ENCODE results near the gene STRIP2. TPM values are rescaled to one million over a fixed set of nuclear protein-coding genes. Genes with fewer than 3 reads are reported as not detected.

STRIP2 gene
- polyA plus RNA-seq, 1 donor from 2014 or later = 7.4 TPM

GRCh38 chr7:129495987-129496386, 61.8 kb downstream of the STRIP2 start:
- no peaks in the 10 kb centered on the region for H3F3A ChIP-seq (ENCODE audit: insufficient read depth, low read length, poor library complexity, severe bottlenecking)
- no peaks in the 10 kb centered on the region for H3K79me2 ChIP-seq (replicated peaks; ENCODE audit: insufficient read depth, low read length)
- no peak overlapping the region for H3K9ac ChIP-seq (ENCODE audit: low read length)
- H3K27me3 ChIP-seq (ENCODE audit: insufficient read depth, low read depth, low read length) = no peaks in the 10 kb centered on the region
- H3K4me3 ChIP-seq (ENCODE audit: low read length) = no peak overlapping the region
- H3K4me2 ChIP-seq (ENCODE audit: low read length) = no peak overlapping the region
- H3K9me3 ChIP-seq (ENCODE audit: low read length) = no peaks in the 10 kb centered on the region
- no peaks in the 10 kb centered on the region for H3K36me3 ChIP-seq (ENCODE audit: insufficient read depth, low read length)
- no peaks in the 10 kb centered on the region for H4K20me1 ChIP-seq (ENCODE audit: insufficient read depth)
- no peak overlapping the region for H2AFZ ChIP-seq (ENCODE audit: low read depth, low read length)
- no peak overlapping the region for H3K27ac ChIP-seq (ENCODE audit: low read length)
- TF ChIP-seq SMC3 (conservative IDR thresholded peaks at IDR 0.05; ENCODE audit: poor library complexity) = no peak
- no peak for TF ChIP-seq EP300 (conservative IDR thresholded peaks at IDR 0.05; ENCODE audit: poor library complexity, severe bottlenecking)
- no peak for TF ChIP-seq EZH2 (IDR thresholded peaks at IDR 0.05; ENCODE audit: borderline replicate concordance, insufficient read depth, low read length, poor library complexity, severe bottlenecking)
- TF ChIP-seq, protein P1, sequence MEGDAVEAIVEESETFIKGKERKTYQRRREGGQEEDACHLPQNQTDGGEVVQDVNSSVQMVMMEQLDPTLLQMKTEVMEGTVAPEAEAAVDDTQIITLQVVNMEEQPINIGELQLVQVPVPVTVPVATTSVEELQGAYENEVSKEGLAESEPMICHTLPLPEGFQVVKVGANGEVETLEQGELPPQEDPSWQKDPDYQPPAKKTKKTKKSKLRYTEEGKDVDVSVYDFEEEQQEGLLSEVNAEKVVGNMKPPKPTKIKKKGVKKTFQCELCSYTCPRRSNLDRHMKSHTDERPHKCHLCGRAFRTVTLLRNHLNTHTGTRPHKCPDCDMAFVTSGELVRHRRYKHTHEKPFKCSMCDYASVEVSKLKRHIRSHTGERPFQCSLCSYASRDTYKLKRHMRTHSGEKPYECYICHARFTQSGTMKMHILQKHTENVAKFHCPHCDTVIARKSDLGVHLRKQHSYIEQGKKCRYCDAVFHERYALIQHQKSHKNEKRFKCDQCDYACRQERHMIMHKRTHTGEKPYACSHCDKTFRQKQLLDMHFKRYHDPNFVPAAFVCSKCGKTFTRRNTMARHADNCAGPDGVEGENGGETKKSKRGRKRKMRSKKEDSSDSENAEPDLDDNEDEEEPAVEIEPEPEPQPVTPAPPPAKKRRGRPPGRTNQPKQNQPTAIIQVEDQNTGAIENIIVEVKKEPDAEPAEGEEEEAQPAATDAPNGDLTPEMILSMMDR (IDR thresholded peaks at IDR 0.05; ENCODE audit: poor library complexity, severe bottlenecking) = no peak
- no peak for TF ChIP-seq REST (IDR thresholded peaks at IDR 0.05; ENCODE audit: borderline replicate concordance)
- H3K9me2 ChIP-seq (ENCODE audit: insufficient read depth, low read length) = no peaks in the 10 kb centered on the region

DNA sequence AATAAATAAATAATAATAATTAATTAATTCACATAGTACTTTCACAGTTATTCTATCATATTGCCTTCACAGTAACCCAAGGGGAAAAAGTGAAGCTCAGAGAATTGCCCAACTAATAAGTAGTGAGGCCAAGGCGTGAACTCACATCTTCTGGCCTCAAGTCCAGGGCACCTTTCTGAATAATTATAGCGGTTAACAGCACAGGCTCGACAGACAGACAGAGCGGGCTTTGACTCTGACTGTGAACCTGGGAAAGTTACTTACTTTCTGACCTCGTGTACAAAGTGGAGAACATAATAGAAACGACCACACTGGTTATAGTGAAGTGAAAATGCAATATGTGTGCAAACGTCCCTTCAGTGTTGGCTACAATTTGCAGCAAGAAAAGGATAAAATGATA, 62.4 kb downstream of the STRIP2 start:
- no peak overlapping the region for H3K27ac ChIP-seq (ENCODE audit: low read length)
- H3K9me2 ChIP-seq (ENCODE audit: insufficient read depth, low read length) = no peaks in the 10 kb centered on the region
- H3K9ac ChIP-seq (ENCODE audit: low read length) = no peak overlapping the region
- H3K36me3 ChIP-seq (ENCODE audit: insufficient read depth, low read length) = no peaks in the 10 kb centered on the region
- no peak overlapping the region for H2AFZ ChIP-seq (ENCODE audit: low read depth, low read length)
- H3K4me2 ChIP-seq (ENCODE audit: low read length) = no peak overlapping the region
- no peaks in the 10 kb centered on the region for H3K27me3 ChIP-seq (ENCODE audit: insufficient read depth, low read depth, low read length)
- no peak overlapping the region for H3K4me3 ChIP-seq (ENCODE audit: low read length)
- TF ChIP-seq REST (IDR thresholded peaks at IDR 0.05; ENCODE audit: borderline replicate concordance) (no peak), EZH2 (IDR thresholded peaks at IDR 0.05; ENCODE audit: borderline replicate concordance, insufficient read depth, low read length, poor library complexity, severe bottlenecking) (no peak), MXI1 (conservative IDR thresholded peaks at IDR 0.05; ENCODE audit: poor library complexity, severe bottlenecking) (no peak), SMC3 (conservative IDR thresholded peaks at IDR 0.05; ENCODE audit: poor library complexity) (no peak), RAD21 (conservative IDR thresholded peaks at IDR 0.05) (no peak), EP300 (conservative IDR thresholded peaks at IDR 0.05; ENCODE audit: poor library complexity, severe bottlenecking) (no peak), POLR2AphosphoS5 (IDR thresholded peaks at IDR 0.05) (no peak), TAF1 (IDR thresholded peaks at IDR 0.05; ENCODE audit: low read depth) (no peak)
- TF ChIP-seq, protein P1 (IDR thresholded peaks at IDR 0.05; ENCODE audit: poor library complexity, severe bottlenecking) = no peak
- no peaks in the 10 kb centered on the region for H3K9me3 ChIP-seq (ENCODE audit: low read length)
- no peaks in the 10 kb centered on the region for H3F3A ChIP-seq (ENCODE audit: insufficient read depth, low read length, poor library complexity, severe bottlenecking)
- H4K20me1 ChIP-seq (ENCODE audit: insufficient read depth) = no peaks in the 10 kb centered on the region
- H3K79me2 ChIP-seq (replicated peaks; ENCODE audit: insufficient read depth, low read length) = no peaks in the 10 kb centered on the region

Measured in neural cell (in vitro differentiated cells).